Lower leg skin (tissue), 3 donors: ENCODE data around the gene OR1K1.

Experiments used
- CTCF ChIP-seq, 3 donors: fragments of 450-650 bp; IDR thresholded peaks; one replicate each; pipeline ENCODE4 v1.5.1; 2016; ENCODE audit warnings: antibody characterized with exemption in 3 of 3, mild to moderate bottlenecking in 3 of 3, moderate library complexity in 2 of 3
- POLR2A ChIP-seq, 2 donors: fragments of 450-650 bp; IDR thresholded peaks; one replicate each; pipeline ENCODE4 v1.6.1; 2016 to 2017; ENCODE audit warnings: antibody characterized with exemption in 2 of 2, mild to moderate bottlenecking in 1 of 2, moderate library complexity in 1 of 2

GRCh38 chr9:122785269-122785668 lies 14.7 kb upstream of the OR1K1 start:
- TF ChIP-seq POLR2A (IDR thresholded peaks at IDR 0.05) = no peak
- no peak for TF ChIP-seq CTCF (IDR thresholded peaks at IDR 0.05)
